HG03045 (cell line): ENCODE data around the gene TTC21A.
A peak's percentile ranks its signal among the peaks of the same experiment; 100 is the strongest.

ENCODE experiments used
- ATAC-seq: cut with Tn5 transposase; IDR thresholded peaks from one replicate; pipeline ENCODE4 v1.9.1; 2021; ENCODE audit warnings: mild to moderate bottlenecking, moderate library complexity; ENCODE audit not compliant: unreplicated experiment

The TTC21A gene

GRCh38 chr3:39098473-39099000 lies 8.9 kb upstream of the TTC21A start:
- no peak for ATAC-seq

GRCh38 chr3:39099242-39099641 lies 8.2 kb upstream of the TTC21A start:
- no peak for ATAC-seq

GRCh38 chr3:39099738-39100499 lies 7.6 kb upstream of the TTC21A start:
- no peak for ATAC-seq

GRCh38 chr3:39100500-39100886 lies 7.0 kb upstream of the TTC21A start:
- ATAC-seq: no peak

- peak; percentile 55 for ATAC-seq
Observed at GRCh38 chr3:39101022-39101689, 6.3 kb upstream of the TTC21A start.

- ATAC-seq: no peak
Observed at GRCh38 chr3:39102504-39103323, 4.8 kb upstream of the TTC21A start.

GRCh38 chr3:39103324-39103693 lies 4.2 kb upstream of the TTC21A start:
- no peak for ATAC-seq

DNA sequence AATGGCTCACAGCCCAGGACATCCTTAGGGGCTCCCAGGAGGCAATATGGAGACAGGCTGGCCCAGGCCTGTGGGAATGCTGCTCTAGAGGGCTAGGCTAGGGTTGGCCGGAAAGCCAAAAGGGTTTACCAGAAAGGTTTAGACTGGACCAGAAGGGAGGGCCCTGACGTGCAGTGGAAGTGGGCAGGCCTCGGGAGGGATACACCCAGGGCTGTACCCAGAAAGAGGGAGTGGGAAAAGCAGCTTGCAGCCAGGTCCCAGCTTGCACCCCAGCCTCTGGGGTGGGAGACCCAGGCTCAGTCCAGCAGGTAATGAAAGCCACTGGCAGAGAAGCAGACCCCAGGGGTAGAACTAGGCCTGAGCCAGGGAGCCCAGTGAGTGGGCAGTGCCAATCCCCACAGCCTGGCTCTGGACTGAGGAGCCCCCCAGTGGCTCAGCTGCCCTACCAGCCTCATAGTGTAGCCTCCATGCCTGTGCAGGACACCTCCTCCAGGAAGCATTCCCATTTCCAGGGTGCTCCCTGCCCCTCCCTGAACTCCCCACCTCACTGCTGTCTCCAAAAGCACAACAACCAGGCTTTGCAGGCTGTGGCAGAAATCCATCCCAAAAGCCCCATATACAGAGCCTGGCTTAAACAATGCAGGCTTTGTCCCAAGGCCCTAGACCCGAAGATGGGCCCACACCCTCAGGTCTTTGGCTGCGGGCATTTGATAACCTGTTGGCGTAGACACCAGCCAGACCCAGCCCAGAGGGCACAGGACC lies 3.5 kb upstream of the TTC21A start:
- no peak for ATAC-seq

DNA sequence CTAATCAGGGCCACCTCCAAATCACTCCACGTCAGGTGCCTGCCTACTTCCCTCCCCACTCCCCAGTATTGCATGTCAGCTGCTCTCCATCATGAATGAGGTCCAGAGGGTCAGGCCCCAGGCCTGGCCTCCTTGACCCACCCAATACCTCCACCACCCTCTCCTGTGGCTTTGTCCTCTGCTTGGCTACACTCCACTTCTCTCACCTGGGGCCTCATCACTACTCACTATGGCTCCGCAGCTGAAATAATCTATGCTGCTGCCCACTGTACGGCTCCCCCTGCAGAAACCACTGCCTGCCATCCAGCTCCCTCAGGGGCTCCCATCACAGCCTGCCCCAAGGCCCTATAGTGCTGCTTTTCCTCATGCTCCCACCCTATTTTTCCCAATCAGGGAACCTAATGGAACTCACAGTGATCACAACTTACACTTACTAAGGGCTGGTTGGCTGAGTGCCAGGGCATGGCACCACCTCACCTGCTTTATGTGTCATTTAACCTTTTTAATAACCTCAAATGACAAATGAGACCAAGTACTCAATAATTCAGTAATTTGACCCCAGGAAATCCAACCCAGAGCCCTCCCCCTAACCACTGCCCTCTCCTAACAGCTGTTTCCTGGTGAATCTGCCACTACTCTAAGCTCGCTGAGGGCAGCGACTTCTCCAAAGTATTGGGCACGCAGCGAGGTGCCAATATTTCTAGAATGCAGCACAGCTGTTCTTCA lies 2.4 kb upstream of the TTC21A start:
- no peak for ATAC-seq

DNA sequence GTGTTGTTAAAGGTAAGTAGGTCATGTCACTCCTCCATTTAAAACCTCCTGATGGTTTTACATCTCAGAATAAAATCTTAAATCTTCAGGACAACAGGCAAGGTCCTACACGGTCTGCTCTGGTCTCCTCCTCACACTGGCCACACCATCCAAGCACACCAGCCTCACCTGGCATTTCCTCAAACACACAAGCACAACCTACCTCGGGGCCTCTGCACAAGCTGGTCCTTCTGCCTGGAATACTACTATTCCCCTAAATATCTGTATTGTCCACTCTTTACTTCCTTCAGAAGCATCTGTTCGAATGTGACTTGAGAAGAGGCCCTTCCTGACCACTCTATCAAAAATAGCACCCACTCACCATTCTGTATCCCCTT lies 1.8 kb upstream of the TTC21A start:
- ATAC-seq: no peak

DNA sequence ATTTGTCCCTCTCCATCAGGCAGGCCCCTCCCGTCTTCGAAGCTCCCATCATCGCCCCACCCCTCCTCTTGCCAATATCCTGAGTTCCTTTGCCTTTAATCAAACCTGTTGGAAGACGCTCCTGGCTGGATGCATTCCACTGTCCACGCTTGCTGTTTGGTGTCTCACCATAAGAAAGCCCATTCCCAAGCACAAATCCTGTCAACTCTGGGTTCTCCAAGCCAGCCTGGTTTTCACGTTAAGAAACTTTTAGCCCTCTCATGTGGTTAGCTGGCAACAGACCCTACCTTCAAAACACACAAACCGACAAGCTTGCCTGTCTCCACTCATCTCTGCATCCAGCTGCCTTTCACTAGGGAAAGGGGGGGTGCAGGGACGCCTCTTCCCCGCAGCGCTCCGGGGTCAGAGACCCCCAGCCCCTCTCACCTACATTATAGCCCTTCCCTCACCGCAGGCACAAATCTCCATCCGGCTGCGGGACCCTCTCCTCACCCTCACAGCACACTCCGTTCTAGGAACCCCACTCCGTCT lies 1.1 kb upstream of the TTC21A start:
- ATAC-seq: no peak

DNA sequence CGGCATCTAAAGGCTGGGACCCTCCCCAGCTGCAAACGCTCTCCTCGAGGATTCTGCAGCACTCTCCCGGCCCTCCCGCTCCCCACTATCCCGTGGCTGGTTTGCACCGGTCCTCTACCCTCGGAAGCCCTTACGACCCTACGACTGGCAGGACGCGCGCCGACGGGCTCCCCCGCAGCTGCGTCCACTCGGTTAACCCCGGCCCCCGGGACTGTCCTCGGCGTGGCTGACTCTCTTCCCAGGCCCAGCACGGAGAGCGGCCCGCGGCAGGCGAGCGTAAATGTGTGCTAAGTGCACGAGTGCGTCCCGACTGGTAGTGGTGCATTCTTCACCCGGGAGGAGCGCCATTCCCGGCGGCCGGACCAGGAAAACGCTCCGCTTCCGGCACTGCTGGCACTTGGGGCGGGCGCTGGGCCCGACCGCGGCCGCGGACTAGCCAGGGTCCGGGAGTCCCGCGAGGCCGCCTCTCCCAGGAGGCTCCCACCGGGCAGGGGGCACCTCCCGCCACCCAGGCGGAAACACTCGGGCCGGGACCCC lies 561 bp upstream of the TTC21A start:
- ATAC-seq: peak; percentile 13

DNA sequence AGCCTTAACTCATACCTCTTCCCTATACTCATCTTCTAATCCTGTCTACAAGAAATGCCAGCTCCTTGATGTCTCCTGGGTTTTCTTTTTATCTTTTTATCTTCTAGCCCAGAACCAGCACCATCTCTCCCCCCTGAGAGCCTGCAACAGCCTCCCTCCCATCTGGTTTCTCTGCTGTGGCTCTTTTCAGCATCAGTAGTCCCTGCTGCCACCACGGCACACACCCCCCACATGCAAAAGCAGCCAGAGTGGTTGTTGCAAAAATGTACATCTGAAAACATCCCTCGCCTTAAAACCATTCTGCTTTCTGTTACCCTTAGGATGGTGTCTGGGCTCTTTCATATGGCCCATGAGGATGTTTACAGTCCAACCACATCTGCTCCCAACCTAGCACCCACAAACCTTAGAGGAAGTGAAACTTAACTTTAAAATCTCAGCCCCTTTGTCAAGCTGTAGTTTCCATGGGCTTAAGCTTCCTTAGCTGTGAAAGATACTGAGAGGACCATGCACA lies 775 bp downstream of the TTC21A start:
- ATAC-seq: peak; percentile 74

DNA sequence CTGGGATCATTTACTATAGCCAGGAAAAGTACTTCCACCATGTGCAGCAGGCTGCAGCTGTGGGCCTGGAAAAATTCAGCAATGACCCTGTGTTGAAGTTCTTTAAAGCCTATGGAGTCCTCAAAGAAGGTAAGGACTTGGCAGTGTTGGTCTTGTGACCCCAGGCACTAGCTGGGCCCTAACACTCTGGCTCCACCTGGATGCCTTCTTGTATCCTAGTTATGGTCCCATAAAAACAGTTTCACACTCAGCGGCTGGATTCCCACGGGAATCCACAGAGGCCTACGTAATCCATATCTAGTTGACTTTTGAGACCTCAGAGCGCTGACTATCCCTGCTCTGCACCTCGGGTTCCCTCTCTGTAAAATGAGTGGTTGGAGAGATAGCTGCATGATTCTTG lies 1.6 kb downstream of the TTC21A start:
- no peak for ATAC-seq

GRCh38 chr3:39110041-39110639 lies 2.7 kb downstream of the TTC21A start:
- ATAC-seq: no peak

DNA sequence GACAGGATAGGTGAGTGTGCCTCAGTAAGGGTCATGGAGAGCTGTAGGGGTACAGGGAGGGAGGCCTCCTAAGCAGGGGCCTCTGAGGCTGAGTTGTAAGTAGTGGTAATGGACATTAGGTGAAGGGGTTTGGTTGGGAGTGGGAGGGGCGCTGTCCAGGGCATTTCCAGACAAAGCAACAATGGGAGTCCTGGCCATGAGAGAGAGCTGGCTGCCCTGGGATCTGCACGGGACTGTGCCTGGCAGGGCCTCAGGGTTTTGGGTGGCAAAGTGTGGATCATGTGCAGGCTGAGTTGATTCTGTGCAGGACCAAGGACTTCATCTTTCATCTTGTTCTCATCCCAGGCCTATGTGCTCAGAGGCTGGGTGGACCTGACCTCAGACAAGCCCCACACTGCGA lies 4.6 kb downstream of the TTC21A start:
- ATAC-seq: no peak

DNA sequence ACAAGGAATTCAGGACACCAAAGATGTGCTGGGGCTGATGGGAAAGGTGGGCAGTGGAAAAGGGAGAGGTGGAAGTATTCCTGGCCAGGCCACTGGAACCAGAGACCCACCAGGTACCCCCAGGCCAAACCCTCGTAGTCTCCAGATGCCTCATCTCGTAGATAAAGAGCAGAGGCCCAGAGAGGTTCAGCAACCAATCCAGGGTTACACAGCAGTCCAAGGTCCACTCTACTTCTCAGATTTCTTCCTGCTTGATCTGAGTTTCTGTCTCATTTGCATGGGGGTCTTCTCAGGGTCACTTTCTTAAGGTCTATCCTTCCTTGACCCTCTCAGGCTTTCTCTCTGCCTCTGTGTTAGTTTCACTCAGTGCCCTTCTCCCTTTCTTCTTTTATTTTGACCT lies 5.1 kb downstream of the TTC21A start:
- no peak for ATAC-seq

DNA sequence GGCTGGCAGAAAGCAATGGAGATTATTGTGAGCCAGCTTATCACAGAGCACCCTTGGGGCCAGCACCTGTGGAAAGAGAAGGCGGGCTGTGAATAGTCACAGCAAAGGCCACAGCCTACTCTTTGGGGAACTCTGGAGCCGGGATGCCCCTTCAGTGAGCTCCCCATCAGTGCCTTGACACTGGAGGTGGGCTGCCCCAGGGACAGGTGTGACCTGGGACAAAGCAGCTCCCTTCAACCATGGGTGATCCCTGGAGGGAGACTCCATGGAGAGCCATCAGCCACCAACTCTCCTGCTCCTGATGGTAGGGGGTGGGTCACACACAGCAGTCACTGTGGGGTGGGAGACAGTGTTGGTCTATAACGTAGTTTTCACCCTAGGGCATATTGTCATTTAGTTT lies 5.8 kb downstream of the TTC21A start:
- ATAC-seq: no peak

GRCh38 chr3:39114456-39114855 lies 7.0 kb downstream of the TTC21A start:
- no peak for ATAC-seq
